H1 (cell line): Measurements from ENCODE around the gene HID1. TPM values are rescaled to one million over a fixed set of nuclear protein-coding genes. Genes with fewer than 3 reads are reported as not detected.

ENCODE experiments used
- CTCF ChIA-PET: fragments of 300-600 bp; sonication (Branson Sonifier 250); formaldehyde crosslinking; loops from one replicate; lab custom pipeline; 2021; ENCODE audit not compliant: partially characterized antibody; lab: Charles Lee
- POLR2A ChIA-PET: fragments of 300-600 bp; sonication (Branson Sonifier 250); formaldehyde crosslinking; loops from one replicate; lab custom pipeline; 2021; ENCODE audit warnings: inconsistent platforms; ENCODE audit not compliant: partially characterized antibody; lab: Charles Lee
- DNase-seq, 2 experiments: peaks; one replicate each; pipeline versions ENCODE4 v3.0.0 to v3.0.0-alpha.2; 2010 to 2022; ENCODE audit warnings: low spot score in 2 of 2, low read depth in 1 of 2, mixed read lengths in 1 of 2
- FAIRE-seq: peaks from 2 replicates; lab custom pipeline; 2011; peaks lifted over from hg19 to GRCh38; lab: Jason Lieb, UNC
- H2AFZ ChIP-seq: 2 replicates; pipeline ENCODE4 v1.8.1; 2012; ENCODE audit warnings: low read length, inconsistent platforms
- H2AK5ac ChIP-seq: 2 replicates; pipeline ENCODE4 v1.6.1; 2013; ENCODE audit warnings: low read depth, low read length
- H2BK120ac ChIP-seq: replicated peaks from 2 replicates; pipeline ENCODE3; 2013; ENCODE audit warnings: low read depth, low read length, inconsistent platforms
- H2BK12ac ChIP-seq: 2 replicates; pipeline ENCODE4 v1.6.1; 2013; ENCODE audit warnings: low read depth, low read length
- H2BK15ac ChIP-seq: 2 replicates; pipeline ENCODE4 v1.6.1; 2013; ENCODE audit warnings: low read length
- H2BK20ac ChIP-seq: 2 replicates; pipeline ENCODE4 v1.6.1; 2013; ENCODE audit warnings: low read length
- H2BK5ac ChIP-seq: 2 replicates; pipeline ENCODE4 v1.6.1; 2013; ENCODE audit warnings: low read depth, low read length
- H3K14ac ChIP-seq: 2 replicates; pipeline ENCODE4 v1.6.1; 2013; ENCODE audit warnings: inconsistent platforms; ENCODE audit not compliant: insufficient read length
- H3K18ac ChIP-seq: 2 replicates; pipeline ENCODE4 v1.6.1; 2013; ENCODE audit warnings: low read length; ENCODE audit errors: extremely low read depth
- H3K23ac ChIP-seq: 2 replicates; pipeline ENCODE4 v1.6.1; 2013; ENCODE audit warnings: inconsistent platforms; ENCODE audit not compliant: insufficient read length
- H3K23me2 ChIP-seq: 2 replicates; pipeline ENCODE4 v1.6.1; 2013; ENCODE audit warnings: low read depth, low read length
- H3K27ac ChIP-seq: 2 replicates; pipeline ENCODE4 v1.6.1; 2011; ENCODE audit warnings: low read depth, low read length, inconsistent platforms
- H3K27me3 ChIP-seq, 4 experiments: replicated peaks in 1 of 4; 1 replicate in 1 of 4; 2 replicates in 3 of 4; pipeline versions ENCODE4 v1.6.1 to v1.8.1; 2011 to 2013; ENCODE audit warnings: low read length in 3 of 4, mild to moderate bottlenecking in 3 of 4, inconsistent platforms in 2 of 4, mixed read lengths in 2 of 4, moderate library complexity in 1 of 4; ENCODE audit not compliant: control insufficient read depth in 3 of 4, insufficient read depth in 3 of 4; ENCODE audit errors: extremely low read depth in 1 of 4
- H3K36me3 ChIP-seq, 4 experiments: 2 replicates each; pipeline versions ENCODE4 v1.6.1 to v1.8.1; 2011 to 2013; ENCODE audit warnings: mild to moderate bottlenecking in 4 of 4, low read length in 3 of 4, moderate library complexity in 2 of 4, control low read depth in 1 of 4, inconsistent platforms in 1 of 4; ENCODE audit not compliant: insufficient read depth in 4 of 4, control insufficient read depth in 2 of 4
- H3K4ac ChIP-seq: replicated peaks from 2 replicates; pipeline ENCODE3; 2013; ENCODE audit warnings: low read length, low read depth, mixed read lengths, inconsistent platforms; ENCODE audit not compliant: insufficient read length
- H3K4me1 ChIP-seq, 4 experiments: replicated peaks in 1 of 4; 1 replicate in 1 of 4; 2 replicates in 3 of 4; pipeline versions ENCODE4 v1.6.1 to v1.8.1; 2011 to 2013; ENCODE audit warnings: low read length in 3 of 4, inconsistent platforms in 2 of 4, mixed read lengths in 1 of 4; ENCODE audit not compliant: insufficient read depth in 4 of 4, control insufficient read depth in 3 of 4
- H3K4me2 ChIP-seq, 2 experiments: 2 replicates each; pipeline versions ENCODE4 v1.6.1 to v1.8.1; 2011 to 2013; ENCODE audit warnings: low read depth in 2 of 2, low read length in 2 of 2, control low read depth in 1 of 2, inconsistent platforms in 1 of 2, mild to moderate bottlenecking in 1 of 2; ENCODE audit not compliant: insufficient read depth in 1 of 2
- H3K4me3 ChIP-seq, 4 experiments: fragments of 200-600, 300-600 bp in 1 of 4; sonication (generic), shearing (Covaris generic), sonication (Bioruptor Twin) in 1 of 4; 2 replicates each; pipeline versions ENCODE4 v1.5.1 to v1.8.1; 2011 to 2016; ENCODE audit warnings: low read length in 4 of 4, low read depth in 3 of 4, control low read depth in 2 of 4, inconsistent platforms in 2 of 4, mild to moderate bottlenecking in 2 of 4, mixed read lengths in 1 of 4, moderate library complexity in 1 of 4; ENCODE audit not compliant: insufficient read depth in 2 of 4; ENCODE audit errors: extremely low read depth in 1 of 4
- H3K56ac ChIP-seq: replicated peaks from 2 replicates; pipeline ENCODE3; 2013; ENCODE audit warnings: low read depth, mild to moderate bottlenecking, mixed read lengths, low read length, inconsistent platforms; ENCODE audit not compliant: insufficient read length
- H3K79me1 ChIP-seq: 2 replicates; pipeline ENCODE4 v1.6.1; 2013; ENCODE audit warnings: low read depth, low read length, control low read depth
- H3K79me2 ChIP-seq, 2 experiments: 2 replicates each; pipeline versions ENCODE4 v1.6.1 to v1.8.1; 2012 to 2013; ENCODE audit warnings: low read length in 2 of 2, mild to moderate bottlenecking in 2 of 2, inconsistent platforms in 1 of 2; ENCODE audit not compliant: insufficient read depth in 2 of 2, control insufficient read depth in 1 of 2
- H3K9ac ChIP-seq, 4 experiments: replicated peaks in 1 of 4; 1 replicate in 1 of 4; 2 replicates in 3 of 4; pipeline versions ENCODE4 v1.6.1 to v1.8.1; 2011 to 2013; ENCODE audit warnings: low read depth in 3 of 4, low read length in 3 of 4, control low read depth in 2 of 4, mild to moderate bottlenecking in 2 of 4, moderate library complexity in 2 of 4, inconsistent platforms in 1 of 4; ENCODE audit errors: extremely low read depth in 1 of 4
- H3K9me3 ChIP-seq, 2 experiments: 2 replicates each; pipeline versions ENCODE4 v1.6.1 to v1.8.1; 2012 to 2013; ENCODE audit warnings: mild to moderate bottlenecking in 2 of 2, moderate library complexity in 2 of 2, control low read depth in 1 of 2, inconsistent platforms in 1 of 2, low read depth in 1 of 2, low read length in 1 of 2, mixed read lengths in 1 of 2; ENCODE audit not compliant: insufficient read depth in 2 of 2
- H4K20me1 ChIP-seq, 2 experiments: replicated peaks in 1 of 2; 2 replicates each; pipeline versions ENCODE3 to v1.8.1; 2011 to 2013; ENCODE audit warnings: inconsistent platforms in 2 of 2, low read length in 2 of 2, mild to moderate bottlenecking in 1 of 2; ENCODE audit not compliant: insufficient read depth in 2 of 2, control insufficient read depth in 1 of 2
- H4K5ac ChIP-seq: 2 replicates; pipeline ENCODE4 v1.6.1; 2013; ENCODE audit warnings: low read length, low read depth, mixed read lengths, inconsistent platforms; ENCODE audit not compliant: insufficient read length
- H4K8ac ChIP-seq: 2 replicates; pipeline ENCODE4 v1.8.0; 2013; ENCODE audit warnings: mild to moderate bottlenecking, moderate library complexity, low read length, inconsistent platforms; ENCODE audit not compliant: insufficient read depth; ENCODE audit errors: extremely low read depth
- H4K91ac ChIP-seq: replicated peaks from 2 replicates; pipeline ENCODE3; 2013; ENCODE audit warnings: low read length, mixed read lengths, inconsistent platforms; ENCODE audit not compliant: insufficient read length
- BRCA1 ChIP-seq: IDR thresholded peaks from 2 replicates; pipeline ENCODE4 v1.6.1; 2012; ENCODE audit warnings: low read depth, low read length, improper control_type of control experiment
- CBX5 ChIP-seq: fragments of 300-800, 300-1000 bp; sonication (generic); IDR thresholded peaks from 2 replicates; pipeline ENCODE4 v1.7.1; 2016; ENCODE audit warnings: antibody characterized with exemption, low read length, low read depth
- KDM4A ChIP-seq: IDR thresholded peaks from one replicate; pipeline ENCODE4 v1.7.1; 2012; ENCODE audit warnings: low read depth, mild to moderate bottlenecking, moderate library complexity, low read length, inconsistent platforms; ENCODE audit not compliant: severe bottlenecking
- MAFK ChIP-seq: IDR thresholded peaks from 2 replicates; pipeline ENCODE4 v1.6.1; 2012; ENCODE audit warnings: low read depth, mild to moderate bottlenecking, improper control_type of control experiment, low read length
- NANOG ChIP-seq: IDR thresholded peaks from 2 replicates; pipeline ENCODE4 v1.6.1; 2011; ENCODE audit warnings: low read length, low read depth, mild to moderate bottlenecking, inconsistent platforms; ENCODE audit not compliant: insufficient read depth, poor library complexity, severe bottlenecking
- PHF8 ChIP-seq: fragments of 200-600 bp; sonication (generic); conservative IDR thresholded peaks from 2 replicates; pipeline ENCODE4 v1.7.1; 2012; ENCODE audit warnings: low read depth, mild to moderate bottlenecking, inconsistent platforms, low read length, moderate library complexity
- RXRA ChIP-seq: IDR thresholded peaks from 2 replicates; pipeline ENCODE4 v1.6.1; 2011; ENCODE audit warnings: low read depth, mild to moderate bottlenecking, low read length, moderate library complexity; ENCODE audit not compliant: insufficient read depth
- SIN3A ChIP-seq, 2 experiments: IDR thresholded peaks in 1 of 2; conservative IDR thresholded peaks in 1 of 2; 2 replicates each; pipeline ENCODE4 v1.6.1; 2011 to 2012; ENCODE audit warnings: low read length in 2 of 2, improper control_type of control experiment in 1 of 2, low read depth in 1 of 2, mild to moderate bottlenecking in 1 of 2
- TBP ChIP-seq: IDR thresholded peaks from 2 replicates; pipeline ENCODE4 v1.6.1; 2011; ENCODE audit warnings: low read depth, low read length, improper control_type of control experiment
- WGBS, 2 experiments: shearing (Covaris generic) in 1 of 2; methylation state at CpG; one replicate each; pipeline versions ENCODE4 v1.1.6 to v1.1.7; 2013 to 2015; ENCODE audit warnings: low lambda C conversion rate in 2 of 2, mixed read lengths in 2 of 2, inconsistent platforms in 1 of 2, low coverage in 1 of 2, missing lambda C conversion rate in 1 of 2; ENCODE audit not compliant: insufficient replicate concordance in 2 of 2, insufficient coverage in 1 of 2, insufficient read length in 1 of 2; ENCODE audit errors: extremely low coverage in 1 of 2, missing lambda C conversion rate in 1 of 2; 5-methylcytosine and 5-hydroxymethylcytosine counted together
- polyA plus RNA-seq, 7 experiments: library from polyadenylated mRNA; depleted of rRNA in 3 of 7; stranded (reverse) in 5 of 7; unstranded in 2 of 7; fragments of >200 nt in 5 of 7; fragments of 200-250 nt in 2 of 7; gene quantifications; 1 replicate in 5 of 7; 2 replicates in 1 of 7; 4 replicates in 1 of 7; pipeline versions ENCODE4 v1.2.1 to v1.2.3, GENCODE V29; 2011 to 2013; ENCODE audit warnings: missing spikeins in 2 of 7, mixed read lengths in 2 of 7
- total RNA-seq: library from RNA; stranded (reverse); fragmentation: NEBNext Ultra II Directional; extraction: Animal tissue kit (Norgen Biotek cat#: 25700); gene quantifications from 2 replicates; pipeline ENCODE4 v1.2.1, GENCODE V29; 2021
- TF ChIP-seq, protein P1 (sequence below): IDR thresholded peaks from 2 replicates; pipeline ENCODE4 v1.6.1; 2011; ENCODE audit warnings: low read depth, mild to moderate bottlenecking, low read length; ENCODE audit not compliant: insufficient read depth

HID1 gene
- total and polyA plus RNA-seq, 2 of the 8 experiments (the other 6 are each of a cell fraction or from before 2014, with no cell fraction given) = 15.1 to 25.9 TPM

DNA sequence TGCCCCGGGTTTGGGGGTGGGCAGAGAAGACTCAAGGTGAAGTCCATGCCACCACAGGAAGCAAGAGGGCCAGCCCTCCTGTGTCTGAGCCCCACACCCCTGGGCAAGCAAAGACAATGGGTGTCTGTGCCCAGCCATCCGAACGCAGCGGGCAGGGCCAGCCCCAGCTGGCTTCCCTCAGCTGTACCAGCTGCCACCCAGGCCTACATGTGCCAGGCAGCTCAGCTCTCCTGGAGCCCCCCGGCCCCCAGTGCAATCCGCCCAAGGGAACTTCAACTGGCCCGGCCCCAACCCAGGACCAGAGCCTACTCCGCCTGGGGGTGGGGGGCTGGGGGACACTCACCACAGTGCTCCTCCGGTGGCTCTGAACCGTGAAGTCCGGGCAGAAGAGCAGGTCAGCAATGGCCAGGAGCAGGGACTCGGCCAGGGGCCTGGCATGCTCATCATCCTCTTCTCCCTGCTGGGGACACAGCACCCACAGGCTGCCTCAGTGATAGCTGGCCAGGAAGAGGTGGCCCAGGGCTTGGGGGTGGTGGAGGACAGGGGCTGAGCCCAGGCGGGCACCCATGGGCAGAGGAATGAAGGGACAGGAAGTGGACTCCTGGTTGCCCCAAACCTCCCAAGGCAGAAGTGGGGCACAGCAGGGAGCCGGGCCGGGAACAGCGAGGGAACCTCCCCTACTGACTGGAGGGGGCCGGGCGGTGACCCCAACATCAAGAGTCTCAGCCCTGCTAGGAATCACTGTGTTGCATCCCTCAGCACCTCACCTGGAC lies 9.8 kb downstream of the HID1 start:
- H3K4me2 ChIP-seq = no peak overlapping the region
- H3K18ac ChIP-seq = no peak overlapping the region
- H2AFZ ChIP-seq = no peak overlapping the region
- ChIA-PET POLR2A (interaction anchor here (1.3 to 2.5 kb wide), 5 partner anchors 20 to 71 kb away, joined by 3 to 37 read pairs (median 5); partner anchors contain the start of genes CDR2L and MRPL58), CTCF (interaction anchor here (0.6 to 27.2 kb wide), 32 partner anchors 9 to 448 kb away, joined by 3 to 1072 read pairs (median 8); partner anchors contain the start of genes CDR2L, FADS6, HID1 and MRPL58)
- no peak for DNase-seq
- no peak overlapping the region for H3K9ac ChIP-seq
- no peak for FAIRE-seq
- peak overlapping the region; percentile 1; the same call in 1 of the 2 replicates for H4K8ac ChIP-seq
- H3K4me3 ChIP-seq = no peak overlapping the region
- peaks cover 0 to 5% (median 2%) of the 10 kb centered on the region in 4 experiments; a peak in 3 of 7 replicates for H3K27me3 ChIP-seq
- no peaks in the 10 kb centered on the region for H3K9me3 ChIP-seq
- no peak overlapping the region for H4K91ac ChIP-seq
- TF ChIP-seq CBX5 = no peak
- TF ChIP-seq BRCA1 = no peak
- TF ChIP-seq TBP = no peak
- no peak for TF ChIP-seq NANOG
- no peak for TF ChIP-seq SIN3A (conservative IDR thresholded peaks at IDR 0.05 in 1 of 2, IDR thresholded peaks at IDR 0.05 in 1 of 2; ENCODE audit: low read depth in 1 of 2, low read length in 2 of 2)
- no peak for TF ChIP-seq MAFK
- TF ChIP-seq KDM4A = no peak
- no peak for TF ChIP-seq PHF8
- TF ChIP-seq RXRA = no peak
- TF ChIP-seq, protein P1, sequence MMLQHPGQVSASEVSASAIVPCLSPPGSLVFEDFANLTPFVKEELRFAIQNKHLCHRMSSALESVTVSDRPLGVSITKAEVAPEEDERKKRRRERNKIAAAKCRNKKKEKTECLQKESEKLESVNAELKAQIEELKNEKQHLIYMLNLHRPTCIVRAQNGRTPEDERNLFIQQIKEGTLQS = no peak
- no peak overlapping the region for H3K14ac ChIP-seq
- no peak overlapping the region for H3K56ac ChIP-seq
- no peak overlapping the region for H3K4ac ChIP-seq
- no peak overlapping the region for H2BK120ac ChIP-seq
- 88% methylated on average over 15 of the region's 18 CpGs; no CpG with 5 or more reads in 1 of the 2 experiments for WGBS, 2 experiments
- H2BK15ac ChIP-seq = no peak overlapping the region
- no peak overlapping the region for H4K5ac ChIP-seq
- 0 out of 2 replicates have a peak overlapping the region, but pooled peaks have one; percentile 27 for H2BK12ac ChIP-seq
- no peak overlapping the region for H3K23ac ChIP-seq
- H2BK5ac ChIP-seq = no peak overlapping the region
- peaks cover 0 to 7% (median 1%) of the 10 kb centered on the region in 4 experiments; a peak in 4 of 7 replicates for H3K4me1 ChIP-seq
- H3K23me2 ChIP-seq = 0 out of 2 replicates have a peak, but pooled peaks cover 3% of the 10 kb centered on the region
- H4K20me1 ChIP-seq = peaks cover 0 to 1% of the 10 kb centered on the region in 2 experiments
- no peaks in the 10 kb centered on the region for H3K36me3 ChIP-seq
- H2BK20ac ChIP-seq = no peak overlapping the region
- H3K79me2 ChIP-seq = no peaks in the 10 kb centered on the region
- no peaks in the 10 kb centered on the region for H3K79me1 ChIP-seq
- H2AK5ac ChIP-seq = peak overlapping the region; percentile 53; the same call in 1 of the 2 replicates
- H3K27ac ChIP-seq = no peak overlapping the region
